Islet precursor cell (in vitro differentiated cells): ENCODE data around the gene TTYH1.

Source experiments
- DNase-seq: peaks from one replicate; pipeline ENCODE4 v3.0.0-alpha.2; 2018

The TTYH1 gene

GRCh38 chr19:54485851-54486250 lies 70.6 kb downstream of the TTYH1 start:
- DNase-seq: no peak
